K562 (cell line): ENCODE results near the gene LRRC4. TPM values are rescaled to one million over a fixed set of nuclear protein-coding genes. Genes with fewer than 3 reads are reported as not detected.
A peak's percentile ranks its signal among the peaks of the same experiment; 100 is the strongest.

Experiments
- ARID1B ChIP-seq: fragments of 450-650 bp; IDR thresholded peaks from 2 replicates; pipeline ENCODE4 v1.6.1; 2016; ENCODE audit warnings: antibody characterized with exemption, mild to moderate bottlenecking, inconsistent platforms
- CBFA2T2 ChIP-seq: fragments of 450-650 bp; conservative IDR thresholded peaks from 2 replicates; pipeline ENCODE4 v1.6.1; 2017; ENCODE audit warnings: mild to moderate bottlenecking
- EGR1 ChIP-seq: fragments of 450-650 bp; conservative IDR thresholded peaks from 2 replicates; pipeline ENCODE4 v1.6.1; 2017; ENCODE audit warnings: mild to moderate bottlenecking
- ETS2 ChIP-seq: IDR thresholded peaks from 2 replicates; pipeline ENCODE4 v1.6.1; 2016; ENCODE audit warnings: borderline replicate concordance, missing genetic modification characterization, mild to moderate bottlenecking, moderate library complexity, missing compliant biosample characterization; ENCODE audit not compliant: poor library complexity, severe bottlenecking
- HMG20B ChIP-seq: fragments of 250-450 bp; sonication (Bioruptor Pico); IDR thresholded peaks from 2 replicates; pipeline ENCODE4 v1.5.0; 2021; ENCODE audit warnings: mild to moderate bottlenecking
- MEIS2 ChIP-seq: fragments of 450-650 bp; IDR thresholded peaks from 2 replicates; pipeline ENCODE4 v1.6.1; 2014; ENCODE audit warnings: mild to moderate bottlenecking; ENCODE audit not compliant: partially characterized antibody
- NFE2L1 ChIP-seq: fragments of 450-650 bp; IDR thresholded peaks from 2 replicates; pipeline ENCODE4 v1.6.1; 2016; ENCODE audit warnings: missing genetic modification characterization, low read depth, mild to moderate bottlenecking, missing compliant biosample characterization, moderate library complexity, borderline replicate concordance
- RAD21 ChIP-seq, 2 experiments: fragments of 250-450 bp in 1 of 2; fragments of 450-650 bp in 1 of 2; sonication (Bioruptor Pico) in 1 of 2; formaldehyde crosslinking in 1 of 2; IDR thresholded peaks in 1 of 2; conservative IDR thresholded peaks in 1 of 2; 2 replicates each; pipeline versions ENCODE4 v1.4.0 to v1.8.0; 2020 to 2022; ENCODE audit warnings: mild to moderate bottlenecking in 2 of 2, moderate library complexity in 1 of 2
- TARDBP ChIP-seq: fragments of 450-650 bp; IDR thresholded peaks from 2 replicates; pipeline ENCODE4 v1.6.1; 2016
- TCF3 ChIP-seq: sonication (generic); formaldehyde crosslinking; IDR thresholded peaks from 2 replicates; pipeline ENCODE4 v1.4.0; 2020; ENCODE audit warnings: mild to moderate bottlenecking, missing genetic modification reagents
- THAP12 ChIP-seq: fragments of 250-450 bp; sonication (Bioruptor Pico); IDR thresholded peaks from 2 replicates; pipeline ENCODE4 v1.9.0; 2021; ENCODE audit warnings: mild to moderate bottlenecking, inconsistent platforms
- ZNF699 ChIP-seq: fragments of 250-450 bp; sonication (Bioruptor Pico); IDR thresholded peaks from 2 replicates; pipeline ENCODE4 v1.8.0; 2021; ENCODE audit warnings: mild to moderate bottlenecking, moderate library complexity; ENCODE audit not compliant: insufficient replicate concordance
- polyA plus RNA-seq, 8 experiments: library from polyadenylated mRNA; depleted of rRNA in 4 of 8; stranded (reverse) in 5 of 8; unstranded in 3 of 8; fragments of >200 nt; fragmentation: Nextera tagmentation in 2 of 8; fragmentation: Illumina TruSeq in 1 of 8; extraction: Ambion mirVana in 2 of 8; extraction: Trizol in 1 of 8; gene quantifications; 2 replicates each; pipeline versions ENCODE4 v1.2.1 to v1.2.3, GENCODE V29; 2011 to 2014; ENCODE audit warnings: inconsistent platforms in 1 of 8, missing spikeins in 1 of 8
- total RNA-seq, 7 experiments: library from RNA; depleted of rRNA in 6 of 7; stranded (reverse); fragments of >200 nt in 6 of 7; fragmentation: Illumina TruSeq in 2 of 7; extraction: Trizol in 2 of 7; gene quantifications; 2 replicates each; pipeline versions ENCODE4 v1.2.1 to v1.2.3, GENCODE V29; 2011 to 2021; ENCODE audit warnings: low replicate concordance in 1 of 7
- TF ChIP-seq, protein P1 (sequence below): fragments of 450-650 bp; IDR thresholded peaks from 2 replicates; pipeline ENCODE4 v1.7.0; 2016; ENCODE audit warnings: borderline replicate concordance
- TF ChIP-seq, protein P2 (sequence below), 2 experiments: fragments of 450-650 bp; IDR thresholded peaks; 2 replicates each; pipeline ENCODE4 v1.6.1; 2016; ENCODE audit warnings: mild to moderate bottlenecking in 2 of 2, borderline replicate concordance in 1 of 2, low read depth in 1 of 2, moderate library complexity in 1 of 2

LRRC4 gene
- total and polyA plus RNA-seq, 9 of the 15 experiments (the other 6 are each of a cell fraction or from before 2014, with no cell fraction given): 0.04 to 0.11 TPM; not detected in 7

DNA sequence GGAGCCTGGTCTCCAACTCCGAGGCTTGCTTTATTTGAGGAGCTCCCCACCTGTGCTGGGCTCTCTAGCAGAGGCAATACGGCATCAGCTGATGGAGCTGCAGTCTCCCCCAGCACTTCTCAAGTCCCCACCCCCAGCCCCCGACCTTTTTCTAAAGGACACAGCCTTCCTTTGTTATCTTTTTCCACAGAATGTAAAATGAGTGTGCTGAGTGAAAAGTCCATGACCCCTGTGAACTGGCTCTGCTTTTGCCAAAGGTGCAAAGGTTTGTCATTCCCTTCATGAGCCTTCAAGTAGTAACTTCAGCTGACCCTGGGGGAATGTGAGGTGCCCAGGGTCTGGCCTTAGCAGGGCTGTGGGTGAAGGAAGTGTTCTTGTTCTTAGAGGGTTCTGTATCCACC is 25.5 kb downstream of the LRRC4 start (continued):
- TF ChIP-seq, protein P1, sequence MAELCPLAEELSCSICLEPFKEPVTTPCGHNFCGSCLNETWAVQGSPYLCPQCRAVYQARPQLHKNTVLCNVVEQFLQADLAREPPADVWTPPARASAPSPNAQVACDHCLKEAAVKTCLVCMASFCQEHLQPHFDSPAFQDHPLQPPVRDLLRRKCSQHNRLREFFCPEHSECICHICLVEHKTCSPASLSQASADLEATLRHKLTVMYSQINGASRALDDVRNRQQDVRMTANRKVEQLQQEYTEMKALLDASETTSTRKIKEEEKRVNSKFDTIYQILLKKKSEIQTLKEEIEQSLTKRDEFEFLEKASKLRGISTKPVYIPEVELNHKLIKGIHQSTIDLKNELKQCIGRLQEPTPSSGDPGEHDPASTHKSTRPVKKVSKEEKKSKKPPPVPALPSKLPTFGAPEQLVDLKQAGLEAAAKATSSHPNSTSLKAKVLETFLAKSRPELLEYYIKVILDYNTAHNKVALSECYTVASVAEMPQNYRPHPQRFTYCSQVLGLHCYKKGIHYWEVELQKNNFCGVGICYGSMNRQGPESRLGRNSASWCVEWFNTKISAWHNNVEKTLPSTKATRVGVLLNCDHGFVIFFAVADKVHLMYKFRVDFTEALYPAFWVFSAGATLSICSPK: no peak
- no peak for TF ChIP-seq NFE2L1 (tag)
- no peak for TF ChIP-seq EGR1
- peak; percentile 54 for TF ChIP-seq TCF3
- no peak for TF ChIP-seq ZNF699 (CRISPR knock-in tag)
- TF ChIP-seq ARID1B: peak; percentile 29; the same call in 1 of the 2 replicates
- TF ChIP-seq THAP12 (CRISPR knock-in tag): no peak
- TF ChIP-seq HMG20B (CRISPR knock-in tag): no peak
- no peak for TF ChIP-seq ETS2
- TF ChIP-seq TARDBP: no peak
- peak; percentile 37 for TF ChIP-seq CBFA2T2
- TF ChIP-seq MEIS2: peak; percentile 39
- TF ChIP-seq RAD21 (CRISPR knock-in tag; conservative IDR thresholded peaks at IDR 0.05 in 1 of 2, IDR thresholded peaks at IDR 0.05 in 1 of 2): no peak
- TF ChIP-seq, protein P2, sequence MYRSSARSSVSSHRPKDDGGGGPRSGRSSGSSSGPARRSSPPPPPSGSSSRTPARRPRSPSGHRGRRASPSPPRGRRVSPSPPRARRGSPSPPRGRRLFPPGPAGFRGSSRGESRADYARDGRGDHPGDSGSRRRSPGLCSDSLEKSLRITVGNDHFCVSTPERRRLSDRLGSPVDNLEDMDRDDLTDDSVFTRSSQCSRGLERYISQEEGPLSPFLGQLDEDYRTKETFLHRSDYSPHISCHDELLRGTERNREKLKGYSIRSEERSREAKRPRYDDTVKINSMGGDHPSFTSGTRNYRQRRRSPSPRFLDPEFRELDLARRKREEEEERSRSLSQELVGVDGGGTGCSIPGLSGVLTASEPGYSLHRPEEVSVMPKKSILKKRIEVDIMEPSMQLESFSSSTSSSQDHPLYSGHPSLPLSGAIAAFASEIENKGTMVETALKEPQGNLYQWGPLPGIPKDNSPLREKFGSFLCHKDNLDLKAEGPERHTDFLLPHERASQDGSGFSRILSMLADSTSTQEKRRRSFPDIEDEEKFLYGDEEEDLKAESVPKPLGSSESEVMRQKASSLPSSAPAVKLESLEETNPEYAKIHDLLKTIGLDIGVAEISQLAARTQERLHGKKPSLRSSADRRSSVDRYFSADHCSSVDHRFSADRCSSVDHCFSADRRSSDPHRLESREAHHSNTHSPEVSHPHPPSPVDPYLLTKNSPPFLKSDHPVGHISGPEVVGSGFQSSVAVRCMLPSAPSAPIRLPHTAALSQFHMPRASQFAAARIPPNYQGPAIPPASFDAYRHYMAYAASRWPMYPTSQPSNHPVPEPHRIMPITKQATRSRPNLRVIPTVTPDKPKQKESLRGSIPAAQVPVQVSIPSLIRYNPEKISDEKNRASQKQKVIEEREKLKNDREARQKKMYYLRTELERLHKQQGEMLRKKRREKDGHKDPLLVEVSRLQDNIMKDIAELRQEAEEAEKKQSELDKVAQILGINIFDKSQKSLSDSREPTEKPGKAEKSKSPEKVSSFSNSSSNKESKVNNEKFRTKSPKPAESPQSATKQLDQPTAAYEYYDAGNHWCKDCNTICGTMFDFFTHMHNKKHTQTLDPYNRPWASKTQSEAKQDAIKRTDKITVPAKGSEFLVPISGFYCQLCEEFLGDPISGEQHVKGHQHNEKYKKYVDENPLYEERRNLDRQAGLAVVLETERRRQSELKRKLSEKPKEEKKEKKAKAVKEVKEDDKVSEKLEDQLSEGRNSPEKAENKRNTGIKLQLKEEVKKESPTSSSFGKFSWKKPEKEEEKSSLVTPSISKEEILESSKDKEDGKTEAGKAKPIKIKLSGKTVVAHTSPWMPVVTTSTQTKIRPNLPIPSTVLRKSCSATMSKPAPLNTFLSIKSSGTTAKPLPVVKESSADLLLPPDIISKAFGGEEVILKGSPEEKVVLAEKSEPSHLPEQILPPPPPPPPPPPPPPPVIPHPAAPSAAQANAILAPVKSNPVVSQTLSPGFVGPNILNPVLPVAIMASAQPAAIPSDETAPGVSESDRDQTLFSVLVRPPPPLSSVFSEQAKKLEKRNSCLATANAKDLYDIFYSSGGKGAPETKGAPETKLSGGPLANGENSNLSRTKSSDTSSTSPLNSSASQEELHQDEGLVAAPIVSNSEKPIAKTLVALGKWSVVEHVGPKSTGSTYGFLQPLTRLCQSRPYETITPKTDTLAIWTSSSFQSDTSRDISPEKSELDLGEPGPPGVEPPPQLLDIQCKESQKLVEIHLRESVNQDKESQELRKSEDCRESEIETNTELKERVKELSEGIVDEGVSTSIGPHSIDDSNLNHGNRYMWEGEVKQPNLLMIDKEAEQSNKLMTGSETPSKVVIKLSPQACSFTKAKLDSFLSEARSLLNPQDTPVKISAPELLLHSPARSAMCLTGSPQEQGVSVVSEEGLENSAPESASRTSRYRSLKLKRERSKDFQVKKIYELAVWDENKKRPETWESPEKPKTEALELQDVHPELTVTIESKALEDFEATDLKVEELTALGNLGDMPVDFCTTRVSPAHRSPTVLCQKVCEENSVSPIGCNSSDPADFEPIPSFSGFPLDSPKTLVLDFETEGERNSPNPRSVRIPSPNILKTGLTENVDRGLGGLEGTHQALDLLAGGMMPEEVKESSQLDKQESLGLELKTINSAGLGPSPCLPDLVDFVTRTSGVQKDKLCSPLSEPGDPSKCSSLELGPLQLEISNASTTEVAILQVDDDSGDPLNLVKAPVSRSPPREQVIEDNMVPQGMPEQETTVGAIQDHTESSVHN (IDR thresholded peaks at IDR 0.05; ENCODE audit: borderline replicate concordance in 1 of 2, low read depth in 1 of 2): no peak
